HepG2 (cell line): ENCODE data around the gene CSKMT. TPM values are rescaled to one million over a fixed set of nuclear protein-coding genes. Genes with fewer than 3 reads are reported as not detected.

Source experiments
- ATAC-seq: fragments of 200-7000 bp; cut with Tn5 transposase; 3 replicates; pipeline ENCODE4 v1.9.1; 2020; ENCODE audit warnings: mild to moderate bottlenecking, moderate library complexity
- BruUV-seq: library from RNA; stranded (reverse); fragments of 400-500 nt; replicated peaks from 2 replicates; lab custom pipeline; 2021; lab: Mats Ljungman, UMichigan
- CTCF ChIA-PET: fragments of 300-600 bp; formaldehyde crosslinking; extraction: SDS; loops from one replicate; lab custom pipeline; 2021; ENCODE audit warnings: low total read pairs, inconsistent platforms, low intra/inter-chr PET ratio; lab: Yijun Ruan, JAX
- POLR2A ChIA-PET: fragments of 350-600 bp; sonication (Branson Sonifier 250); formaldehyde crosslinking; loops from one replicate; lab custom pipeline; 2020; ENCODE audit warnings: antibody characterized with exemption, inconsistent platforms; lab: Yijun Ruan, JAX
- DNase-seq: peaks from one replicate; pipeline ENCODE4 v3.0.0-alpha.2; 2015; ENCODE audit warnings: low spot score
- FAIRE-seq: peaks from 3 replicates; lab custom pipeline; 2011; peaks lifted over from hg19 to GRCh38; lab: Jason Lieb, UNC
- H2AFZ ChIP-seq: one replicate; pipeline ENCODE4 v1.6.1; 2011; ENCODE audit warnings: low read length, inconsistent platforms
- H3K27ac ChIP-seq: fragments of 300-600 bp; 3 replicates; pipeline ENCODE4 v1.8.0; 2011; ENCODE audit warnings: mixed run types, mild to moderate bottlenecking, mixed read lengths, low read length, inconsistent platforms; ENCODE audit not compliant: insufficient read depth; ENCODE audit errors: extremely low read length
- H3K27me3 ChIP-seq, 2 experiments: fragments of 200-600 bp in 1 of 2; 2 replicates in 1 of 2; 3 replicates in 1 of 2; pipeline versions ENCODE4 v1.6.0 to v1.8.0; 2011; ENCODE audit warnings: low read length in 2 of 2, mild to moderate bottlenecking in 2 of 2, moderate library complexity in 2 of 2, inconsistent platforms in 1 of 2; ENCODE audit not compliant: insufficient read depth in 2 of 2, control insufficient read depth in 1 of 2
- H3K36me3 ChIP-seq, 2 experiments: fragments of 200-600 bp in 1 of 2; replicated peaks in 1 of 2; 2 replicates in 1 of 2; 3 replicates in 1 of 2; pipeline versions ENCODE4 v1.5.1 to v1.8.0; 2011; ENCODE audit warnings: low read length in 2 of 2, inconsistent platforms in 1 of 2; ENCODE audit not compliant: insufficient read depth in 2 of 2, control insufficient read depth in 1 of 2
- H3K4me1 ChIP-seq: 2 replicates; pipeline ENCODE4 v1.5.1; 2012; ENCODE audit warnings: low read length, inconsistent platforms; ENCODE audit not compliant: insufficient read depth
- H3K4me2 ChIP-seq: 2 replicates; pipeline ENCODE4 v1.6.0; 2011; ENCODE audit warnings: low read depth, low read length, inconsistent platforms
- H3K4me3 ChIP-seq, 3 experiments: fragments of 200-600 bp in 1 of 3; sonication (generic), shearing (Covaris generic) in 1 of 3; replicated peaks in 1 of 3; 2 replicates each; pipeline ENCODE4 v1.5.1; 2011 to 2016; ENCODE audit warnings: low read length in 3 of 3, inconsistent platforms in 2 of 3, low read depth in 2 of 3, mild to moderate bottlenecking in 2 of 3, control low read depth in 1 of 3, mixed read lengths in 1 of 3; ENCODE audit not compliant: insufficient read depth in 1 of 3
- H3K79me2 ChIP-seq: one replicate; pipeline ENCODE4 v1.6.1; 2011; ENCODE audit warnings: low read length, inconsistent platforms; ENCODE audit not compliant: insufficient read depth
- H3K9ac ChIP-seq: 2 replicates; pipeline ENCODE4 v1.6.0; 2011; ENCODE audit warnings: mild to moderate bottlenecking, low read depth, low read length, inconsistent platforms; ENCODE audit not compliant: insufficient read depth
- H3K9me3 ChIP-seq: 2 replicates; pipeline ENCODE4 v1.5.1; 2012; ENCODE audit warnings: mild to moderate bottlenecking, low read length
- H4K20me1 ChIP-seq: 2 replicates; pipeline ENCODE4 v1.6.0; 2011; ENCODE audit warnings: inconsistent platforms, mild to moderate bottlenecking, low read length, moderate library complexity; ENCODE audit not compliant: insufficient read depth
- GABPA ChIP-seq, 2 experiments: IDR thresholded peaks; 2 replicates each; pipeline ENCODE4 v1.6.1; 2011 to 2016; ENCODE audit warnings: low read depth in 2 of 2, low read length in 1 of 2, missing biosample characterization in 1 of 2, missing genetic modification characterization in 1 of 2
- HNRNPH1 ChIP-seq: fragments of 200-400 bp; formaldehyde crosslinking; optimal IDR thresholded peaks from 2 replicates; pipeline ENCODE3; 2017; ENCODE audit warnings: mild to moderate bottlenecking, low read depth, low read length
- HNRNPL ChIP-seq: fragments of 200-400 bp; formaldehyde crosslinking; IDR thresholded peaks from 2 replicates; pipeline ENCODE4 v1.6.1; 2017; ENCODE audit warnings: mild to moderate bottlenecking, low read depth, low read length
- HOXA7 ChIP-seq: sonication (generic); formaldehyde crosslinking; IDR thresholded peaks from 2 replicates; pipeline ENCODE4 v1.8.1; 2022; ENCODE audit warnings: mild to moderate bottlenecking, missing genetic modification reagents, moderate library complexity
- KMT2A ChIP-seq: sonication (generic); formaldehyde crosslinking; IDR thresholded peaks from 2 replicates; pipeline ENCODE4 v1.4.0; 2020; ENCODE audit warnings: missing genetic modification reagents
- NFE2 ChIP-seq: sonication (generic); formaldehyde crosslinking; IDR thresholded peaks from 2 replicates; pipeline ENCODE4 v1.4.0; 2020; ENCODE audit warnings: missing genetic modification reagents
- NFE2L1 ChIP-seq: sonication (generic); formaldehyde crosslinking; IDR thresholded peaks from 2 replicates; pipeline ENCODE4 v1.4.0; 2020; ENCODE audit warnings: missing genetic modification reagents, mild to moderate bottlenecking, borderline replicate concordance
- NONO ChIP-seq, 2 experiments: fragments of 450-650 bp in 1 of 2; sonication (generic) in 1 of 2; formaldehyde crosslinking in 1 of 2; IDR thresholded peaks in 1 of 2; conservative IDR thresholded peaks in 1 of 2; 2 replicates each; pipeline versions ENCODE4 v1.6.1 to v1.8.0; 2017 to 2022; ENCODE audit warnings: mild to moderate bottlenecking in 1 of 2, missing genetic modification reagents in 1 of 2, moderate library complexity in 1 of 2
- ONECUT2 ChIP-seq: sonication (generic); formaldehyde crosslinking; IDR thresholded peaks from 2 replicates; pipeline ENCODE4 v1.4.0; 2020; ENCODE audit warnings: missing genetic modification reagents
- ZBTB21 ChIP-seq: sonication (generic); formaldehyde crosslinking; IDR thresholded peaks from 2 replicates; pipeline ENCODE4 v1.4.0; 2020; ENCODE audit warnings: missing genetic modification reagents
- ZBTB42 ChIP-seq: sonication (generic); formaldehyde crosslinking; IDR thresholded peaks from 2 replicates; pipeline ENCODE4 v1.5.0; 2020; ENCODE audit warnings: mild to moderate bottlenecking, missing genetic modification reagents
- ZFP41 ChIP-seq: sonication (generic); formaldehyde crosslinking; IDR thresholded peaks from 2 replicates; pipeline ENCODE4 v1.4.0; 2020; ENCODE audit warnings: mild to moderate bottlenecking, missing genetic modification reagents, borderline replicate concordance
- WGBS: methylation state at CpG from one replicate; pipeline ENCODE4 v1.1.6; 2017; ENCODE audit warnings: low lambda C conversion rate; 5-methylcytosine and 5-hydroxymethylcytosine counted together
- in situ Hi-C: cut with HindIII; loops from 2 replicates; pipeline ENCODE4 v1.10.0; 2017; ENCODE audit warnings: low pct_unique_long_range_greater_than_20kb; ENCODE audit not compliant: extremely low pct_ligation_motif_present
- intact Hi-C: fragments of 100-400 bp; cut with micrococcal nuclease; formaldehyde crosslinking; loops from one replicate; pipeline ENCODE4 v1.10.0; 2022; ENCODE audit not compliant: unreplicated experiment
- polyA plus RNA-seq, 8 experiments: library from polyadenylated mRNA; depleted of rRNA in 3 of 8; stranded (reverse) in 7 of 8; unstranded in 1 of 8; fragments of >200 nt; fragmentation: Illumina TruSeq in 4 of 8; extraction: Trizol in 4 of 8; gene quantifications; 2 replicates each; pipeline versions ENCODE4 v1.2.1 to v1.2.3, GENCODE V29; 2011 to 2016; ENCODE audit warnings: low read depth in 4 of 8, missing spikeins in 1 of 8, mixed read lengths in 1 of 8; ENCODE audit not compliant: insufficient read depth in 1 of 8
- total RNA-seq, 5 experiments: library from RNA; depleted of rRNA; stranded (reverse); fragments of >200 nt; fragmentation: Illumina TruSeq; extraction: Trizol; gene quantifications; 2 replicates each; pipeline ENCODE4 v1.2.3, GENCODE V29; 2016; ENCODE audit warnings: low read depth in 1 of 5
- TF ChIP-seq, protein P1 (sequence below): sonication (generic); formaldehyde crosslinking; IDR thresholded peaks from 2 replicates; pipeline ENCODE4 v1.5.1; 2020; ENCODE audit warnings: missing genetic modification reagents, mild to moderate bottlenecking, borderline replicate concordance
- TF ChIP-seq, protein P2 (sequence below): sonication (generic); formaldehyde crosslinking; IDR thresholded peaks from 2 replicates; pipeline ENCODE4 v1.8.0; 2022; ENCODE audit warnings: missing genetic modification reagents, mild to moderate bottlenecking, borderline replicate concordance
- TF ChIP-seq, protein P3 (sequence below): sonication (generic); formaldehyde crosslinking; IDR thresholded peaks from 2 replicates; pipeline ENCODE4 v1.5.1; 2020; ENCODE audit warnings: mild to moderate bottlenecking, missing genetic modification reagents, moderate library complexity
- TF ChIP-seq, protein P4 (sequence below): sonication (generic); formaldehyde crosslinking; IDR thresholded peaks from 2 replicates; pipeline ENCODE4 v1.4.0; 2020; ENCODE audit warnings: mild to moderate bottlenecking, missing genetic modification reagents

CSKMT gene
- total and polyA plus RNA-seq, 2 of the 13 experiments (the other 11 are each of a cell fraction or from before 2014, with no cell fraction given): 7.6 to 31.8 TPM

DNA sequence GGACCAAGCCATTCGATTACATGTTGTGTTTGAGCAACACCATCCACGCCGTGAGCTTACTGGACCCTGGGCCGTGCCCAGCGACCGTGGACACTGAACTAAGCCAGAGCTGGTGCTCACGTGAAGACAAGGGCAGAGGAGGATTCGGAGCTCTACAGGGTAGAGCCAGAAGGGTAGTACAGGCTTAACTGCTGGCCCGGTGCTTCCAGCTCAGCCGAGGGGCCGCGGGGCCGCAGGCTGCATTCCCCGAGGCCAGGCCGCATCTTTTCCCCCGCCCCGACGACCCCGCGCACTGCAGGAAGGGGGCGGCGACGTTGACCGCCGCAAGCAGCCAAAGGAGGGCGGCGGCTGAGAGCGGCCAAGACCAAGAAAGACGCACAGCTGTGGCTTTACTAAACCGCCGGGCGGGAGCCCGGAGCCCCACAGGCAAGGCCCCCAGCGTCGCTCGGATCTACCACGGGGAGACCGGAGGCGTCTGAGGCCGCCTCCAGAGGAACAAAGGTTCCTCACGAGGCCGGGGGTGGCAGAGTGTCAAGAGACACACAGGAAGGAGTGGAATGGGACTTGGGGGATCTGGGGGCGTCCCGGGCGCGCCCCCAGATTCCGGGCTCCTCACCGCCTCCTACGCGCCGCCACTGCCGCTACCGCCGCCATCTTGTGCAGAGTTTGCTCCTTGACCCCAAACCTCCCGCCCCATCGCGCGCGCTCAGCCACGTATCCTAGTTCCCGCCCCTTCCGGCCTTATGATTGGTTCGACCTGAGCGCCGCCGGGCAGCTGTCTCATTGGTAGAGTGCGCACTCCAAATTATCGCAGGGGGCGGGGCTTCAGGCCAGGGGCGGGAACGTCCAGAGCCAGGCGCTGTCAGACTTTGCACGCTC, 18.9 kb upstream of the CSKMT start, which contains the start of gene GANAB:
TSS of gene GANAB (minus strand) at position 668 of the 879 bp plus-strand sequence. CDS start at position 654, 14 bp downstream.
- ATAC-seq: peak; percentile 94
- peak within 1 kb of the TSS; percentile 77 for H3K4me2 ChIP-seq
- H3K9ac ChIP-seq: peak within 1 kb of the TSS; percentile 100
- peak within 1 kb of the TSS; percentile 98 for H3K27ac ChIP-seq
- intact Hi-C loops (no loop called here), in situ Hi-C loops (no loop called here)
- FAIRE-seq: peak; percentile 64
- TSS peak; percentile 75 for BruUV-seq
- no peaks in the 10 kb centered on the region for H3K9me3 ChIP-seq
- POLR2A ChIA-PET: interaction anchor here (0.7 to 5.0 kb wide), 20 partner anchors 10 to 831 kb away, joined by 3 to 98 read pairs (median 10); partner anchors contain the start of genes B3GAT3, C11orf98, CSKMT and EEF1G
- CTCF ChIA-PET: no interaction called here
- no peak within 1 kb of the TSS for H2AFZ ChIP-seq
- peak; percentile 95 for DNase-seq
- no peaks in the 10 kb centered on the region for H3K27me3 ChIP-seq
- H3K79me2 ChIP-seq: peaks cover 37% of the 10 kb centered on the region
- WGBS: under 1% methylated on average over 37 of the region's 73 CpGs
- H3K4me3 ChIP-seq: peak within 1 kb of the TSS; percentile 86 to 96 (median 90)
- peaks cover 53% of the 10 kb centered on the region for H3K4me1 ChIP-seq
- H3K36me3 ChIP-seq: peaks cover 4 to 24% of the 10 kb centered on the region in 2 experiments; a peak in 3 of 5 replicates
- peaks cover 8% of the 10 kb centered on the region for H4K20me1 ChIP-seq
- TF ChIP-seq HOXA7 (CRISPR knock-in tag) (no peak), ONECUT2 (CRISPR knock-in tag) (no peak), HNRNPH1 (no peak), KMT2A (CRISPR knock-in tag) (peak; percentile 36; the same call in 1 of the 2 replicates), NFE2L1 (CRISPR knock-in tag) (no peak), ZFP41 (CRISPR knock-in tag) (no peak; the same call in 1 of the 2 replicates), NONO (IDR thresholded peaks at IDR 0.05) (no peak), NONO (CRISPR knock-in tag; conservative IDR thresholded peaks at IDR 0.05) (peak; percentile 87), GABPA (IDR thresholded peaks at IDR 0.05; ENCODE audit: low read depth, low read length) (peak; percentile 66), GABPA (CRISPR knock-in tag; IDR thresholded peaks at IDR 0.05; ENCODE audit: low read depth) (peak; percentile 91), NFE2 (CRISPR knock-in tag) (no peak), ZBTB21 (CRISPR knock-in tag) (no peak), HNRNPL (peak; percentile 28; the same call in 1 of the 2 replicates), ZBTB42 (CRISPR knock-in tag) (peak; percentile 82; the same call in 1 of the 2 replicates)
- TF ChIP-seq, protein P1, sequence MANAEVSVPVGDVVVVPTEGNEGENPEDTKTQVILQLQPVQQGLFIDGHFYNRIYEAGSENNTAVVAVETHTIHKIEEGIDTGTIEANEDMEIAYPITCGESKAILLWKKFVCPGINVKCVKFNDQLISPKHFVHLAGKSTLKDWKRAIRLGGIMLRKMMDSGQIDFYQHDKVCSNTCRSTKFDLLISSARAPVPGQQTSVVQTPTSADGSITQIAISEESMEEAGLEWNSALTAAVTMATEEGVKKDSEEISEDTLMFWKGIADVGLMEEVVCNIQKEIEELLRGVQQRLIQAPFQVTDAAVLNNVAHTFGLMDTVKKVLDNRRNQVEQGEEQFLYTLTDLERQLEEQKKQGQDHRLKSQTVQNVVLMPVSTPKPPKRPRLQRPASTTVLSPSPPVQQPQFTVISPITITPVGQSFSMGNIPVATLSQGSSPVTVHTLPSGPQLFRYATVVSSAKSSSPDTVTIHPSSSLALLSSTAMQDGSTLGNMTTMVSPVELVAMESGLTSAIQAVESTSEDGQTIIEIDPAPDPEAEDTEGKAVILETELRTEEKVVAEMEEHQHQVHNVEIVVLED (CRISPR knock-in tag): peak; percentile 87
- TF ChIP-seq, protein P2, sequence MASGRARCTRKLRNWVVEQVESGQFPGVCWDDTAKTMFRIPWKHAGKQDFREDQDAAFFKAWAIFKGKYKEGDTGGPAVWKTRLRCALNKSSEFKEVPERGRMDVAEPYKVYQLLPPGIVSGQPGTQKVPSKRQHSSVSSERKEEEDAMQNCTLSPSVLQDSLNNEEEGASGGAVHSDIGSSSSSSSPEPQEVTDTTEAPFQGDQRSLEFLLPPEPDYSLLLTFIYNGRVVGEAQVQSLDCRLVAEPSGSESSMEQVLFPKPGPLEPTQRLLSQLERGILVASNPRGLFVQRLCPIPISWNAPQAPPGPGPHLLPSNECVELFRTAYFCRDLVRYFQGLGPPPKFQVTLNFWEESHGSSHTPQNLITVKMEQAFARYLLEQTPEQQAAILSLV (CRISPR knock-in tag): no peak; the same call in 1 of the 2 replicates
- TF ChIP-seq, protein P3, sequence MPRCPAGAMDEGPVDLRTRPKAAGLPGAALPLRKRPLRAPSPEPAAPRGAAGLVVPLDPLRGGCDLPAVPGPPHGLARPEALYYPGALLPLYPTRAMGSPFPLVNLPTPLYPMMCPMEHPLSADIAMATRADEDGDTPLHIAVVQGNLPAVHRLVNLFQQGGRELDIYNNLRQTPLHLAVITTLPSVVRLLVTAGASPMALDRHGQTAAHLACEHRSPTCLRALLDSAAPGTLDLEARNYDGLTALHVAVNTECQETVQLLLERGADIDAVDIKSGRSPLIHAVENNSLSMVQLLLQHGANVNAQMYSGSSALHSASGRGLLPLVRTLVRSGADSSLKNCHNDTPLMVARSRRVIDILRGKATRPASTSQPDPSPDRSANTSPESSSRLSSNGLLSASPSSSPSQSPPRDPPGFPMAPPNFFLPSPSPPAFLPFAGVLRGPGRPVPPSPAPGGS: no peak; the same call in 1 of the 2 replicates
- TF ChIP-seq, protein P4, sequence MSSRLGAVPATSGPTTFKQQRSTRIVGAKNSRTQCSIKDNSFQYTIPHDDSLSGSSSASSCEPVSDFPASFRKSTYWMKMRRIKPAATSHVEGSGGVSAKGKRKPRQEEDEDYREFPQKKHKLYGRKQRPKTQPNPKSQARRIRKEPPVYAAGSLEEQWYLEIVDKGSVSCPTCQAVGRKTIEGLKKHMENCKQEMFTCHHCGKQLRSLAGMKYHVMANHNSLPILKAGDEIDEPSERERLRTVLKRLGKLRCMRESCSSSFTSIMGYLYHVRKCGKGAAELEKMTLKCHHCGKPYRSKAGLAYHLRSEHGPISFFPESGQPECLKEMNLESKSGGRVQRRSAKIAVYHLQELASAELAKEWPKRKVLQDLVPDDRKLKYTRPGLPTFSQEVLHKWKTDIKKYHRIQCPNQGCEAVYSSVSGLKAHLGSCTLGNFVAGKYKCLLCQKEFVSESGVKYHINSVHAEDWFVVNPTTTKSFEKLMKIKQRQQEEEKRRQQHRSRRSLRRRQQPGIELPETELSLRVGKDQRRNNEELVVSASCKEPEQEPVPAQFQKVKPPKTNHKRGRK (CRISPR knock-in tag): no peak
